HCT116 (cell line): ENCODE results near the gene LEPR. TPM values are rescaled to one million over a fixed set of nuclear protein-coding genes. Genes with fewer than 3 reads are reported as not detected.

Experiments used
- ATAC-seq: fragments of 200-7000 bp; cut with Tn5 transposase; 2 replicates; pipeline ENCODE4 v1.9.1; 2020; ENCODE audit warnings: mild to moderate bottlenecking, moderate library complexity
- BruUV-seq: library from RNA; stranded (reverse); fragments of 400-500 nt; replicated peaks from 2 replicates; lab custom pipeline; 2021; lab: Mats Ljungman, UMichigan
- CTCF ChIA-PET: fragments of 300-600 bp; sonication (Branson Sonifier 250); formaldehyde crosslinking; loops from one replicate; lab custom pipeline; 2021; ENCODE audit warnings: antibody characterized with exemption; lab: Charles Lee
- POLR2A ChIA-PET: fragments of 300-600, 350-600 bp; sonication (Branson Sonifier 250); formaldehyde crosslinking; loops from one replicate; lab custom pipeline; 2021; ENCODE audit warnings: antibody characterized with exemption; lab: Charles Lee
- RAD21 ChIA-PET, 2 experiments: fragments of 300-600 bp; sonication (Branson Sonifier 250); formaldehyde crosslinking; loops; one replicate each; lab custom pipeline; 2023; ENCODE audit warnings: low total read pairs in 2 of 2; ENCODE audit not compliant: uncharacterized antibody in 2 of 2, unreplicated experiment in 2 of 2, low non-redundant PET in 1 of 2; lab: Charles Lee
- DNase-seq: peaks from one replicate; pipeline ENCODE4 v3.0.0-alpha.2; 2010; ENCODE audit warnings: low read depth, low spot score
- H2AFZ ChIP-seq: fragments of 200-600 bp; shearing (Covaris generic), sonication (generic); 2 replicates; pipeline ENCODE4 v1.6.1; 2017; ENCODE audit warnings: low read depth, mixed run types, mixed read lengths, antibody characterized with exemption, low read length; ENCODE audit not compliant: poor library complexity, severe bottlenecking
- H3K27ac ChIP-seq: 2 replicates; pipeline ENCODE4 v1.5.1; 2012; ENCODE audit warnings: low read depth, low read length
- H3K27me3 ChIP-seq: fragments of 200-600 bp; sonication (generic); 2 replicates; pipeline ENCODE4 v1.6.1; 2016; ENCODE audit warnings: mixed run types, low read length, mixed read lengths; ENCODE audit not compliant: insufficient read depth
- H3K36me3 ChIP-seq, 2 experiments: fragments of 200-500 bp in 1 of 2; fragments of 200-600 bp in 1 of 2; sonication (Bioruptor generic) in 1 of 2; sonication (generic) in 1 of 2; 2 replicates each; pipeline versions ENCODE4 v1.5.1 to v1.6.1; 2014 to 2016; ENCODE audit warnings: low read length in 2 of 2, inconsistent platforms in 1 of 2, mixed read lengths in 1 of 2, mixed run types in 1 of 2; ENCODE audit not compliant: insufficient read depth in 2 of 2, control insufficient read depth in 1 of 2
- H3K4me1 ChIP-seq, 2 experiments: fragments of 200-600 bp in 1 of 2; sonication (generic) in 1 of 2; 2 replicates each; pipeline versions ENCODE4 v1.5.1 to v1.6.1; 2012 to 2017; ENCODE audit warnings: low read length in 2 of 2, inconsistent platforms in 1 of 2, mild to moderate bottlenecking in 1 of 2, mixed read lengths in 1 of 2, mixed run types in 1 of 2, moderate library complexity in 1 of 2; ENCODE audit not compliant: insufficient read depth in 2 of 2, control insufficient read depth in 1 of 2
- H3K4me2 ChIP-seq: fragments of 200-600 bp; sonication (generic); 2 replicates; pipeline ENCODE4 v1.6.1; 2017; ENCODE audit warnings: mixed run types, low read length, mixed read lengths
- H3K4me3 ChIP-seq, 2 experiments: fragments of 200-600 bp in 1 of 2; sonication (generic) in 1 of 2; replicated peaks in 1 of 2; 2 replicates each; pipeline ENCODE4 v1.5.1; 2011 to 2016; ENCODE audit warnings: low read length in 2 of 2, control low read depth in 1 of 2, low read depth in 1 of 2, mild to moderate bottlenecking in 1 of 2, mixed read lengths in 1 of 2, mixed run types in 1 of 2
- H3K79me2 ChIP-seq: fragments of 200-600 bp; sonication (generic); 2 replicates; pipeline ENCODE4 v1.6.1; 2017; ENCODE audit warnings: mild to moderate bottlenecking, mixed run types, low read length, moderate library complexity, mixed read lengths; ENCODE audit not compliant: insufficient read depth
- H3K9ac ChIP-seq: fragments of 200-600 bp; sonication (generic); 2 replicates; pipeline ENCODE4 v1.6.1; 2016; ENCODE audit warnings: low read length, mixed read lengths
- H3K9me2 ChIP-seq: fragments of 200-600 bp; sonication (generic), shearing (Covaris generic); 2 replicates; pipeline ENCODE4 v1.6.1; 2017; ENCODE audit warnings: mixed run types, mild to moderate bottlenecking, moderate library complexity; ENCODE audit not compliant: insufficient read depth
- H3K9me3 ChIP-seq, 2 experiments: fragments of 200-500 bp in 1 of 2; fragments of 200-600 bp in 1 of 2; sonication (Bioruptor generic) in 1 of 2; sonication (generic) in 1 of 2; 2 replicates each; pipeline ENCODE4 v1.6.1; 2014 to 2017; ENCODE audit warnings: low read length in 2 of 2, mixed read lengths in 2 of 2, inconsistent platforms in 1 of 2, low read depth in 1 of 2, mild to moderate bottlenecking in 1 of 2, mixed run types in 1 of 2, moderate library complexity in 1 of 2; ENCODE audit not compliant: control insufficient read depth in 1 of 2, insufficient read depth in 1 of 2
- H4K20me1 ChIP-seq: fragments of 200-600 bp; sonication (generic), shearing (Covaris generic); 2 replicates; pipeline ENCODE4 v1.6.1; 2017; ENCODE audit warnings: mixed run types, mild to moderate bottlenecking, moderate library complexity; ENCODE audit not compliant: insufficient read depth
- CBX3 ChIP-seq: IDR thresholded peaks from 2 replicates; pipeline ENCODE4 v1.6.1; 2012; ENCODE audit warnings: low read depth
- CEBPB ChIP-seq: IDR thresholded peaks from 2 replicates; pipeline ENCODE4 v1.6.1; 2012; ENCODE audit warnings: low read depth
- CTCF ChIP-seq, 3 experiments: fragments of 200-600 bp in 1 of 3; sonication (generic) in 1 of 3; IDR thresholded peaks in 2 of 3; conservative IDR thresholded peaks in 1 of 3; 2 replicates each; pipeline ENCODE4 v1.5.1; 2012 to 2017; ENCODE audit warnings: low read depth in 2 of 3, low read length in 2 of 3, antibody characterized with exemption in 1 of 3, borderline replicate concordance in 1 of 3, control low read depth in 1 of 3, mild to moderate bottlenecking in 1 of 3, mixed read lengths in 1 of 3, mixed run types in 1 of 3, moderate library complexity in 1 of 3; ENCODE audit not compliant: insufficient read depth in 1 of 3
- EGR1 ChIP-seq: IDR thresholded peaks from 2 replicates; pipeline ENCODE4 v1.6.1; 2012; ENCODE audit warnings: low read depth
- ELF1 ChIP-seq: IDR thresholded peaks from 2 replicates; pipeline ENCODE4 v1.6.1; 2012; ENCODE audit warnings: low read depth, borderline replicate concordance
- EZH2phosphoT487 ChIP-seq: fragments of 200-600 bp; IDR thresholded peaks from 2 replicates; pipeline ENCODE4 v1.6.1; 2018; ENCODE audit warnings: antibody characterized with exemption, borderline replicate concordance
- FOSL1 ChIP-seq: IDR thresholded peaks from 2 replicates; pipeline ENCODE4 v1.6.1; 2012; ENCODE audit warnings: low read depth
- JUND ChIP-seq: IDR thresholded peaks from 2 replicates; pipeline ENCODE4 v1.6.1; 2012
- RAD21 ChIP-seq: IDR thresholded peaks from 2 replicates; pipeline ENCODE4 v1.6.1; 2012; ENCODE audit warnings: low read depth, mild to moderate bottlenecking
- SIN3A ChIP-seq: IDR thresholded peaks from 2 replicates; pipeline ENCODE4 v1.6.1; 2012; ENCODE audit warnings: low read depth
- SP1 ChIP-seq: IDR thresholded peaks from 2 replicates; pipeline ENCODE4 v1.6.1; 2012; ENCODE audit warnings: low read depth
- SRF ChIP-seq: IDR thresholded peaks from 2 replicates; pipeline ENCODE4 v1.6.1; 2012; ENCODE audit warnings: low read depth
- TCF7L2 ChIP-seq: IDR thresholded peaks from 2 replicates; pipeline ENCODE4 v1.7.0; 2011; ENCODE audit warnings: borderline replicate concordance, inconsistent platforms; ENCODE audit not compliant: insufficient read depth, insufficient read length; ENCODE audit errors: extremely low read depth
- YY1 ChIP-seq: IDR thresholded peaks from 2 replicates; pipeline ENCODE4 v1.6.1; 2011; ENCODE audit warnings: low read length, low read depth, moderate library complexity, mild to moderate bottlenecking; ENCODE audit not compliant: insufficient replicate concordance; ENCODE audit errors: extremely low read depth
- ZBTB33 ChIP-seq: IDR thresholded peaks from 2 replicates; pipeline ENCODE4 v1.6.1; 2011; ENCODE audit warnings: mild to moderate bottlenecking, low read length, moderate library complexity; ENCODE audit not compliant: insufficient replicate concordance; ENCODE audit errors: extremely low read depth
- ZFX ChIP-seq: fragments of 450-650 bp; IDR thresholded peaks from 2 replicates; pipeline ENCODE4 v1.6.1; 2017
- intact Hi-C: fragments of 100-400 bp; cut with micrococcal nuclease; formaldehyde crosslinking; loops from 2 replicates; pipeline ENCODE4 v1.10.0; 2022
- total RNA-seq: library from RNA; stranded (reverse); gene quantifications from one replicate; pipeline ENCODE4 v1.2.1, GENCODE V29; 2021; ENCODE audit not compliant: unreplicated experiment
- TF ChIP-seq, protein P1 (sequence below): IDR thresholded peaks from 2 replicates; pipeline ENCODE4 v1.6.1; 2012; ENCODE audit warnings: low read depth

The LEPR gene
- total RNA-seq, 1 experiment from 2014 or later: 6.0 TPM

DNA sequence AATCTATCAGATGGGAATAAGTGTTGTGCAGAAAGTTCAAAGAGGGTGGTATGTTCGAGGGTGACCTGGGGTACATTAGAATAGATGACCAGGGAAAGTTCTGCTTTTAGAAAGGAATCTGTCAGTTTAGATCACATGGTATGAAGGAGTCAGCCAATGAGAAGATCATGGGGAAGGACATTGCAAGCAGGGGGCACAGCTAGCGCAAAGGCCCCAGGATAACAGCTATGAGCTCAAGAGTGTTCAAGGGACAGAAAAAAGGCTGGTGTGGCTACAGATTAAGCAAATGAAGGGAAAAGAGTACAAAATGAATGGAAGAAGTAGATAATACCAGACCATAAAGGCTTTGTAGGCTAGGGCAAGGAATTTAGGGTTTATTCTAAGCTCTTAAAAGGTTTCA, 8.6 kb downstream of the LEPR start:
- no peak for DNase-seq
- no peak overlapping the region for H3K27ac ChIP-seq
- peaks cover 11% of the 10 kb centered on the region for H3K79me2 ChIP-seq
- POLR2A ChIA-PET: interaction anchor here (1.3 kb wide), 1 partner anchor 9 kb away, joined by 3 read pairs; the partner anchor contains the start of genes LEPR and LEPROT
- H3K4me3 ChIP-seq: no peak overlapping the region
- peak overlapping the region; percentile 44; the same call in 1 of the 2 replicates for H3K4me2 ChIP-seq
- H2AFZ ChIP-seq: no peak overlapping the region
- peaks cover 16 to 38% of the 10 kb centered on the region in 2 experiments for H3K4me1 ChIP-seq
- RAD21 ChIA-PET: no interaction called here
- ATAC-seq: no peak
- intact Hi-C loops: loop anchor here (10.0 kb wide), 3 partner anchors 194 to 816 kb away; no protein-coding TSS in a partner anchor
- no peaks in the 10 kb centered on the region for H3K9me2 ChIP-seq
- no peak overlapping the region for H3K9ac ChIP-seq
- H3K36me3 ChIP-seq: peaks cover 0 to 3% of the 10 kb centered on the region in 2 experiments; a peak in 2 of 4 replicates
- TF ChIP-seq JUND: no peak
- TF ChIP-seq, protein P1, sequence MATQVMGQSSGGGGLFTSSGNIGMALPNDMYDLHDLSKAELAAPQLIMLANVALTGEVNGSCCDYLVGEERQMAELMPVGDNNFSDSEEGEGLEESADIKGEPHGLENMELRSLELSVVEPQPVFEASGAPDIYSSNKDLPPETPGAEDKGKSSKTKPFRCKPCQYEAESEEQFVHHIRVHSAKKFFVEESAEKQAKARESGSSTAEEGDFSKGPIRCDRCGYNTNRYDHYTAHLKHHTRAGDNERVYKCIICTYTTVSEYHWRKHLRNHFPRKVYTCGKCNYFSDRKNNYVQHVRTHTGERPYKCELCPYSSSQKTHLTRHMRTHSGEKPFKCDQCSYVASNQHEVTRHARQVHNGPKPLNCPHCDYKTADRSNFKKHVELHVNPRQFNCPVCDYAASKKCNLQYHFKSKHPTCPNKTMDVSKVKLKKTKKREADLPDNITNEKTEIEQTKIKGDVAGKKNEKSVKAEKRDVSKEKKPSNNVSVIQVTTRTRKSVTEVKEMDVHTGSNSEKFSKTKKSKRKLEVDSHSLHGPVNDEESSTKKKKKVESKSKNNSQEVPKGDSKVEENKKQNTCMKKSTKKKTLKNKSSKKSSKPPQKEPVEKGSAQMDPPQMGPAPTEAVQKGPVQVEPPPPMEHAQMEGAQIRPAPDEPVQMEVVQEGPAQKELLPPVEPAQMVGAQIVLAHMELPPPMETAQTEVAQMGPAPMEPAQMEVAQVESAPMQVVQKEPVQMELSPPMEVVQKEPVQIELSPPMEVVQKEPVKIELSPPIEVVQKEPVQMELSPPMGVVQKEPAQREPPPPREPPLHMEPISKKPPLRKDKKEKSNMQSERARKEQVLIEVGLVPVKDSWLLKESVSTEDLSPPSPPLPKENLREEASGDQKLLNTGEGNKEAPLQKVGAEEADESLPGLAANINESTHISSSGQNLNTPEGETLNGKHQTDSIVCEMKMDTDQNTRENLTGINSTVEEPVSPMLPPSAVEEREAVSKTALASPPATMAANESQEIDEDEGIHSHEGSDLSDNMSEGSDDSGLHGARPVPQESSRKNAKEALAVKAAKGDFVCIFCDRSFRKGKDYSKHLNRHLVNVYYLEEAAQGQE: no peak
- TF ChIP-seq EZH2phosphoT487: no peak
- no peak for TF ChIP-seq YY1
- no peak for TF ChIP-seq TCF7L2
- TF ChIP-seq SP1: no peak
- TF ChIP-seq RAD21: no peak
- no peak for TF ChIP-seq FOSL1
- TF ChIP-seq ELF1: no peak
- TF ChIP-seq SIN3A: no peak
- no peak for TF ChIP-seq SRF
- no peak for TF ChIP-seq CEBPB
- TF ChIP-seq CBX3: no peak
- no peak for TF ChIP-seq CTCF (IDR thresholded peaks at IDR 0.05 in 2 of 3, conservative IDR thresholded peaks at IDR 0.05 in 1 of 3; ENCODE audit: borderline replicate concordance in 1 of 3, insufficient read depth in 1 of 3, low read depth in 2 of 3, low read length in 2 of 3)
- TF ChIP-seq EGR1: no peak
- TF ChIP-seq ZFX: no peak
- no peak for TF ChIP-seq ZBTB33
- TF ChIP-seq, all 23 proteins: peak for 0
- H3K27me3 ChIP-seq: no peaks in the 10 kb centered on the region
- BruUV-seq: no TSS peak
- CTCF ChIA-PET: interaction anchor here (2.8 kb wide), 1 partner anchor 9 kb away, joined by 13 read pairs; the partner anchor contains the start of genes LEPR and LEPROT
- no peaks in the 10 kb centered on the region for H3K9me3 ChIP-seq
- no peaks in the 10 kb centered on the region for H4K20me1 ChIP-seq
